HepG2 (cell line): ENCODE data around the gene RGS19. TPM values are rescaled to one million over a fixed set of nuclear protein-coding genes. Genes with fewer than 3 reads are reported as not detected.
A peak's percentile ranks its signal among the peaks of the same experiment; 100 is the strongest.

Experiments used
- BRD4 ChIP-seq: sonication (generic); formaldehyde crosslinking; IDR thresholded peaks from 2 replicates; pipeline ENCODE4 v1.4.0; 2020; ENCODE audit warnings: missing genetic modification reagents
- CREBL2 ChIP-seq: sonication (generic); formaldehyde crosslinking; IDR thresholded peaks from 2 replicates; pipeline ENCODE4 v1.8.1; 2023; ENCODE audit warnings: missing genetic modification reagents, mild to moderate bottlenecking, borderline replicate concordance
- ISL2 ChIP-seq: sonication (generic); formaldehyde crosslinking; IDR thresholded peaks from 2 replicates; pipeline ENCODE4 v1.5.0; 2020; ENCODE audit warnings: missing genetic modification reagents
- MATR3 ChIP-seq: sonication (generic); formaldehyde crosslinking; IDR thresholded peaks from 2 replicates; pipeline ENCODE4 v1.4.0; 2020; ENCODE audit warnings: missing genetic modification reagents
- PHF5A ChIP-seq: IDR thresholded peaks from one replicate; pipeline ENCODE4 v1.6.1; 2018; ENCODE audit warnings: low read depth, missing genetic modification reagents; ENCODE audit not compliant: unreplicated experiment
- SOX13 ChIP-seq, 3 experiments: fragments of 450-650 bp in 1 of 3; sonication (generic) in 1 of 3; formaldehyde crosslinking in 1 of 3; IDR thresholded peaks in 2 of 3; conservative IDR thresholded peaks in 1 of 3; 2 replicates each; pipeline versions ENCODE4 v1.5.0 to v1.6.1; 2016 to 2020; ENCODE audit warnings: antibody characterized with exemption in 1 of 3, mild to moderate bottlenecking in 1 of 3, missing compliant biosample characterization in 1 of 3, missing genetic modification reagents in 1 of 3, moderate library complexity in 1 of 3
- ZFP36L1 ChIP-seq: sonication (generic); formaldehyde crosslinking; IDR thresholded peaks from 2 replicates; pipeline ENCODE4 v1.8.0; 2022; ENCODE audit warnings: mild to moderate bottlenecking, missing genetic modification reagents, moderate library complexity
- ZIK1 ChIP-seq: sonication (generic); formaldehyde crosslinking; IDR thresholded peaks from 2 replicates; pipeline ENCODE4 v1.5.0; 2020; ENCODE audit warnings: mild to moderate bottlenecking, low read depth, missing genetic modification reagents, borderline replicate concordance
- ZNF142 ChIP-seq: sonication (generic); formaldehyde crosslinking; IDR thresholded peaks from 2 replicates; pipeline ENCODE4 v1.4.0; 2020; ENCODE audit warnings: missing genetic modification reagents
- ZNF337 ChIP-seq: sonication (generic); formaldehyde crosslinking; IDR thresholded peaks from 2 replicates; pipeline ENCODE4 v1.5.1; 2020; ENCODE audit warnings: missing genetic modification reagents, low read depth, mild to moderate bottlenecking, borderline replicate concordance
- ZNF446 ChIP-seq: sonication (generic); formaldehyde crosslinking; IDR thresholded peaks from 2 replicates; pipeline ENCODE4 v1.5.0; 2020; ENCODE audit warnings: mild to moderate bottlenecking, missing genetic modification reagents
- ZNF503 ChIP-seq: sonication (generic); formaldehyde crosslinking; IDR thresholded peaks from 2 replicates; pipeline ENCODE4 v1.4.0; 2020; ENCODE audit warnings: missing genetic modification reagents
- ZNF562 ChIP-seq: sonication (generic); formaldehyde crosslinking; IDR thresholded peaks from 2 replicates; pipeline ENCODE4 v1.8.0; 2022; ENCODE audit warnings: missing genetic modification reagents, borderline replicate concordance
- ZNF563 ChIP-seq: sonication (generic); formaldehyde crosslinking; IDR thresholded peaks from 2 replicates; pipeline ENCODE4 v1.8.0; 2022; ENCODE audit warnings: mild to moderate bottlenecking, moderate library complexity, missing genetic modification reagents
- ZNF710 ChIP-seq: sonication (generic); formaldehyde crosslinking; IDR thresholded peaks from 2 replicates; pipeline ENCODE4 v1.5.0; 2020; ENCODE audit warnings: mild to moderate bottlenecking, missing genetic modification reagents, borderline replicate concordance
- ZNF781 ChIP-seq: sonication (generic); formaldehyde crosslinking; IDR thresholded peaks from 2 replicates; pipeline ENCODE4 v1.5.1; 2020; ENCODE audit warnings: borderline replicate concordance, mild to moderate bottlenecking, missing genetic modification reagents; ENCODE audit errors: not compliant biosample characterization
- polyA plus RNA-seq, 8 experiments: library from polyadenylated mRNA; depleted of rRNA in 3 of 8; stranded (reverse) in 7 of 8; unstranded in 1 of 8; fragments of >200 nt; fragmentation: Illumina TruSeq in 4 of 8; extraction: Trizol in 4 of 8; gene quantifications; 2 replicates each; pipeline versions ENCODE4 v1.2.1 to v1.2.3, GENCODE V29; 2011 to 2016; ENCODE audit warnings: low read depth in 4 of 8, missing spikeins in 1 of 8, mixed read lengths in 1 of 8; ENCODE audit not compliant: insufficient read depth in 1 of 8
- total RNA-seq, 5 experiments: library from RNA; depleted of rRNA; stranded (reverse); fragments of >200 nt; fragmentation: Illumina TruSeq; extraction: Trizol; gene quantifications; 2 replicates each; pipeline ENCODE4 v1.2.3, GENCODE V29; 2016; ENCODE audit warnings: low read depth in 1 of 5

Gene RGS19
- total and polyA plus RNA-seq, 2 of the 13 experiments (the other 11 are each of a cell fraction or from before 2014, with no cell fraction given) = 10.7 to 11.9 TPM

- no peak for TF ChIP-seq ZNF562 (CRISPR knock-in tag)
- TF ChIP-seq ZIK1 (CRISPR knock-in tag) = 0 out of 2 replicates have a peak, but pooled peaks have one; percentile 25
- peak; percentile 85 for TF ChIP-seq SOX13 (IDR thresholded peaks at IDR 0.05)
- peak in 1 of 2 experiments; percentile 96; a peak in 2 of 4 replicates for TF ChIP-seq SOX13 (CRISPR knock-in tag; conservative IDR thresholded peaks at IDR 0.05 in 1 of 2, IDR thresholded peaks at IDR 0.05 in 1 of 2)
- TF ChIP-seq ZNF337 (CRISPR knock-in tag) = peak; percentile 94; the same call in 1 of the 2 replicates
- TF ChIP-seq ZFP36L1 = no peak
- no peak for TF ChIP-seq ZNF142 (CRISPR knock-in tag)
- no peak; the same call in 1 of the 2 replicates for TF ChIP-seq ZNF503 (CRISPR knock-in tag)
- TF ChIP-seq PHF5A (CRISPR knock-in tag) = no peak
- TF ChIP-seq ZNF563 (CRISPR knock-in tag) = peak; percentile 32; the same call in 1 of the 2 replicates
- peak; percentile 89 for TF ChIP-seq ZNF710 (CRISPR knock-in tag)
- no peak for TF ChIP-seq ZNF446
- peak; percentile 49; the same call in 1 of the 2 replicates for TF ChIP-seq CREBL2 (CRISPR knock-in tag)
- peak; percentile 98 for TF ChIP-seq BRD4 (CRISPR knock-in tag)
- TF ChIP-seq MATR3 (CRISPR knock-in tag) = no peak
- peak; percentile 21 for TF ChIP-seq ZNF781 (CRISPR knock-in tag)
- peak; percentile 87 for TF ChIP-seq ISL2 (CRISPR knock-in tag)
These were observed 55.0 kb downstream of the RGS19 start (continued) for GRCh38 chr20:64024141-64024990.
